Muscle layer of duodenum (tissue), 2 donors: ENCODE measurements around the gene GRK6.

Source experiments
- H3K27ac ChIP-seq: one replicate; pipeline ENCODE4 v1.7.0; 2013; ENCODE audit warnings: mild to moderate bottlenecking, low read length
- H3K27me3 ChIP-seq: one replicate; pipeline ENCODE4 v1.7.0; 2013; ENCODE audit warnings: low read depth, mild to moderate bottlenecking, control low read depth, low read length
- H3K36me3 ChIP-seq, 2 donors: one replicate each; pipeline ENCODE4 v1.7.0; 2013; ENCODE audit warnings: low read length in 2 of 2, control low read depth in 1 of 2, mild to moderate bottlenecking in 1 of 2; ENCODE audit not compliant: insufficient read depth in 2 of 2, control insufficient read depth in 1 of 2
- H3K4me1 ChIP-seq, 2 donors: one replicate each; pipeline ENCODE4 v1.7.0; 2013; ENCODE audit warnings: low read length in 2 of 2, mild to moderate bottlenecking in 2 of 2, control low read depth in 1 of 2, moderate library complexity in 1 of 2; ENCODE audit not compliant: insufficient read depth in 2 of 2, control insufficient read depth in 1 of 2
- H3K4me3 ChIP-seq, 2 donors: one replicate each; pipeline ENCODE4 v1.7.0; 2013; ENCODE audit warnings: low read length in 2 of 2, low read depth in 1 of 2, mild to moderate bottlenecking in 1 of 2
- H3K9me3 ChIP-seq, 2 donors: one replicate each; pipeline ENCODE4 v1.7.0; 2013; ENCODE audit warnings: low read length in 2 of 2, control low read depth in 1 of 2, mild to moderate bottlenecking in 1 of 2; ENCODE audit not compliant: control insufficient read depth in 1 of 2
- donor health status: healthy.

GRK6 gene

GRCh38 chr5:177453852-177454396 is 27.4 kb downstream of the GRK6 start:
- peak overlapping the region; percentile 12 to 78 for H3K4me3 ChIP-seq

DNA sequence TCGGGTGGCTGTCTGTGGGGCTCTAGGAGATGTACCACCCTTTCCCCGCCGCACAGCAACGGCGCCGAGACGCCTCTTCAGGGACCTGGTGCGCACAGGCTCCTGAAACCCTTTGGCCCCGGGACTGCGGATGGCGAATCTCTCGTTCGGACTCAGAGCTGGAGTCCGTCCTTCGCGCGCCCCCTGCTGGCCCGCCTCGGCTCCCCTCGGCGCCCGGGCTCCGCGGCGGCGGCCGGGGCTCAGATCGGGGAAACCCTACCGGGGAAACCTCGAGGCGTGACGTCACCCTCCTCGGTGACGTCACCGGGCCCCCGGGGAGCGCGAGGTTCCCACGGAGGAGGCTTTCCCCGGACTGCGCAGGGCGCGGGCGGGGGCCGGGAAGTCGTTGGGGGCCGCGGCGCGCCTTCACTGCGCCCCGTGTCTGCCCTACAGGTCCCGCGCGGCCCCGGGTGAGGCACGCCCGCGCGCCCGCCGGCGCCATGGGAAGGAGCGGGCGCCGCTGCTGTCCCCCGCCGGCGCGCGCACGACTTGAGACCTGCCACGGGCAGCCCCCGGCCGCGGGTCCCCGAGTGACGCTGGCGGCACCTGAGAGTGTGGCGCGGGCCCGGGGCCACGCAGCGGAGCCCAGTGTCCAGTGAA is 28.0 kb downstream of the GRK6 start:
- Histone ChIP-seq H3K27me3 (no peaks in the 10 kb centered on the region), H3K4me1 (peaks cover 0 to 35% of the 10 kb centered on the region in 2 donors), H3K36me3 (peaks cover 0 to 16% of the 10 kb centered on the region in 2 donors), H3K9me3 (no peaks in the 10 kb centered on the region), H3K27ac (no peak overlapping the region), H3K4me3 (peak overlapping the region; percentile 12 to 78)

More at GRCh38 chr5:177453852-177454396, 27.4 kb downstream of the GRK6 start:
- Histone ChIP-seq H3K36me3 (peaks cover 0 to 10% of the 10 kb centered on the region in 2 donors), H3K4me1 (peaks cover 0 to 35% of the 10 kb centered on the region in 2 donors), H3K27me3 (no peaks in the 10 kb centered on the region), H3K27ac (no peak overlapping the region), H3K9me3 (no peaks in the 10 kb centered on the region)

- H3K27ac ChIP-seq: no peak overlapping the region
- H3K9me3 ChIP-seq: no peaks in the 10 kb centered on the region
- H3K4me3 ChIP-seq: peak overlapping the region; percentile 53 to 78
- no peaks in the 10 kb centered on the region for H3K27me3 ChIP-seq
- peaks cover 0 to 35% of the 10 kb centered on the region in 2 donors for H3K4me1 ChIP-seq
- H3K36me3 ChIP-seq: peaks cover 0 to 22% of the 10 kb centered on the region in 2 donors
Measured at GRCh38 chr5:177455036-177455660, 28.7 kb downstream of the GRK6 start.

- H3K4me1 ChIP-seq: peaks cover 0 to 35% of the 10 kb centered on the region in 2 donors
- H3K9me3 ChIP-seq: no peaks in the 10 kb centered on the region
- H3K27ac ChIP-seq: no peak overlapping the region
- no peaks in the 10 kb centered on the region for H3K27me3 ChIP-seq
- H3K4me3 ChIP-seq: peak overlapping the region; percentile 53 to 78
- peaks cover 0 to 27% of the 10 kb centered on the region in 2 donors for H3K36me3 ChIP-seq
Measured at GRCh38 chr5:177455661-177456590, 29.4 kb downstream of the GRK6 start.

DNA sequence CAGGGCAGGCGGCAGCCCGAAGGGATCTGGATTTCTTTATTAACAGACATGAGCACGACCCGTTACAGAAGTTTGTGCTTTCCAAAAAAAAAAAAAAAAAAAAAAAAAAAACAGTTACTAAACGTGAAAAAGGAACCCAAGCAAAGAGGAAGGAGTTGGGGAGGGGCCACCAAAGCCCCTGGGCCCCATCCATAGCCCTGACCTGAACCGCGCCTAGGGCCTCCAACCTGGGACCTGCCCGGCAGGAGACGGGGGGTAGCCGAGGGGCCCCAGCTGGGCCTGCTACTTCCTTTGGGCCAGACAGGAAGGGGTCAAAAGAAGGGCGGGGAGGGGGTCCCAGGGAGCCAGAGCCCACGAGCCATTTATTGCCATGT is 30.1 kb downstream of the GRK6 start:
- peaks cover 0 to 35% of the 10 kb centered on the region in 2 donors for H3K4me1 ChIP-seq
- peak overlapping the region in 1 of 2 donors; percentile 78 for H3K4me3 ChIP-seq
- H3K36me3 ChIP-seq: peaks cover 0 to 27% of the 10 kb centered on the region in 2 donors
- no peaks in the 10 kb centered on the region for H3K27me3 ChIP-seq
- no peak overlapping the region for H3K27ac ChIP-seq
- no peaks in the 10 kb centered on the region for H3K9me3 ChIP-seq

DNA sequence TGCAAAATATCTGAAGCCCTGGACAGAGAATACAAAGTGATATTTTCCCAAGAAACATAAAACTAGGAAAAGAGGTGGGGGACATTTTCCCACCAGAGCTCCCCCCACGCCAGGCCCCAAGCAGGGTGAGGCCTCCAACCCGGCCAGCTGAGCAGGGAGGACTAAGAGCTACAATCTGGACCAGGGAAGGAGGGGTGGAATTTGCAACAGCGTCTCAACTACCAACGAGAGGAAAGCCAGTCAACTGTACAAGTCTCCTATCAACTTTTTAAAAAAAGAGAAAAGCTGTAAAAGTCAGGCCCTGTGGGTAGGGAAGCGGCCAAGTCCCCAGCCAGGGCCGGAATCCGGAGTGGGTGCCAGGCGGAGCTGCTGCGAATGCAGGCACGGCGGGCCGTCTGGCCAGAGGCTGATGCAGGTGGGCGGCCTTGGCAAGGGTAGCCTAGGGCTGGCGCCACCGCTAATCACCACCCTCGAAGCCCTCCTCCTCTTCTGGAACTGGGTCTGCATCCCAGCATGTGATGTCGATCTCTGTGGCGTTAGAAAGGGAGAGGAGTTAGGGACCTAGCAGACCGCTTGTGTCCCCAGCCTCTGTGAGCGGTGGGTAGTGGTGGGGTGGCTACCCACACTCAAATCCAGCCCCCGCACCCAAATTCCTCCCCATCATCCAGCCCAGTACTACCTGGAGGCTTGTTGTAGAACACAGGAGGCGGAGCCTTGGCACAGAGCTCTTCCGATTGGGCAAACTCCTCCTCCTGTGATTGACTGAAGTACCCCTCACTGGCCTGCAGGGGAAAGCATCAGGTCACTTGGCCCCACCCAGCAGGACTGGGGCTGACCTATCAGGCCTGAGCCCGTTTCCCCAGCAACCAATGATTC is 30.7 kb downstream of the GRK6 start:
- no peak overlapping the region for H3K4me3 ChIP-seq
- no peaks in the 10 kb centered on the region for H3K27me3 ChIP-seq
- H3K36me3 ChIP-seq: peaks cover 0 to 28% of the 10 kb centered on the region in 2 donors
- H3K27ac ChIP-seq: no peak overlapping the region
- H3K9me3 ChIP-seq: no peaks in the 10 kb centered on the region
- peaks cover 0 to 35% of the 10 kb centered on the region in 2 donors for H3K4me1 ChIP-seq

- no peak overlapping the region for H3K4me3 ChIP-seq
- no peaks in the 10 kb centered on the region for H3K9me3 ChIP-seq
- no peak overlapping the region for H3K27ac ChIP-seq
- peaks cover 0 to 34% of the 10 kb centered on the region in 2 donors for H3K36me3 ChIP-seq
- peaks cover 0 to 35% of the 10 kb centered on the region in 2 donors for H3K4me1 ChIP-seq
- H3K27me3 ChIP-seq: no peaks in the 10 kb centered on the region
Measured at GRCh38 chr5:177457852-177458681, 31.6 kb downstream of the GRK6 start.

DNA sequence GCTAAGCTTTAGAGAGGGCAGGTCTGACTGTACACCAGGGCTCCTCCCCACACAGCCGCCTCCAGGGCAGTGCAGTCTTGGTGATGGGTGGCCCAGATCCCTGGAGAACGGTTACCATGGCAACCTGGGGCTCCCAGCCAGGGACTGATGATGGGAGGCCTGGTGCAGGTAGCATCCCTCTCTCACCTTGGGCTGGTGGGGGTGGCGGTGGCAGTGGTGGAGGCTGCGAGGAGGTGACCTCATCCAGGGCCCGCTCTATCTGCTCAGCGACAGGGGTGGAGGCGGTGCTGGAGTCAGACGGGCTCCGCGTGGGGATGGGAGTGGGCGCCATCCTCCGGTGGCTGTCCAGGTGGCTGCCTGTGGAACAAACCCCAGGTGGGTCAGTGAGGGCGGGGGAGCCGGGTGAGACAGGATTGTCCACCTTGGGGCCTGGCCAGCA is 32.5 kb downstream of the GRK6 start:
- Histone ChIP-seq H3K27ac (no peak overlapping the region), H3K36me3 (peaks cover 4 to 34% of the 10 kb centered on the region in 2 donors), H3K4me3 (no peak overlapping the region), H3K9me3 (no peaks in the 10 kb centered on the region), H3K4me1 (peaks cover 0 to 31% of the 10 kb centered on the region in 2 donors), H3K27me3 (no peaks in the 10 kb centered on the region)

DNA sequence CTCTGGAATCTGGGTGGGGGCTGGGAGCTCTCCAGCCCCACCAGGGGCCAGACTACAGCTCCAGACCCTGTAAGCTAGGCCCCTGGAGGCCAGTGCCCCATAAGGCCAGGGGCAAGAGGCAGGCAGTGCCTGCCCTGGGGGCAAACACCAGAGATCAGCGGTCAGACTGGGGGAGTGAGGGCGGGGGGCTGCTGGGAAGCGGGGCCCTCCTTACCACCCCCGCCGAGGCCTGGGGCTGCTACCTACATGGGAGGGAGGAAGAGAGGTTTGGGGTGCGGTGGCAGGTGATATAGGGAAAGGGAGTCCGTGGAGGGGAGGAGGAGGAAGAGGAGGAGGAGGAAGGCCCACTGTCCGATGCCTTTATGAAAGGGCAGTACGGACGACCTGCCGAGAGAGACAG is 32.9 kb downstream of the GRK6 start:
- peaks cover 0 to 27% of the 10 kb centered on the region in 2 donors for H3K4me1 ChIP-seq
- H3K27ac ChIP-seq: no peak overlapping the region
- no peak overlapping the region for H3K4me3 ChIP-seq
- no peaks in the 10 kb centered on the region for H3K9me3 ChIP-seq
- no peaks in the 10 kb centered on the region for H3K27me3 ChIP-seq
- H3K36me3 ChIP-seq: peaks cover 4 to 34% of the 10 kb centered on the region in 2 donors
